Small intestine (tissue), 7 donors: Measurements from ENCODE around the gene CDH22. TPM values are rescaled to one million over a fixed set of nuclear protein-coding genes. Genes with fewer than 3 reads are reported as not detected.

ENCODE experiments used
- DNase-seq, 2 donors: peaks; one replicate each; pipeline versions ENCODE4 v3.0.0 to v3.0.0-alpha.2; 2013
- FAIRE-seq: peaks from 2 replicates; lab custom pipeline; 2012; peaks lifted over from hg19 to GRCh38; lab: Jason Lieb, UNC
- H3K27ac ChIP-seq, 3 donors: one replicate each; pipeline ENCODE4 v1.5.1; 2013; ENCODE audit warnings: low read length in 2 of 3, mild to moderate bottlenecking in 2 of 3, control low read depth in 1 of 3, inconsistent platforms in 1 of 3, low read depth in 1 of 3, moderate library complexity in 1 of 3
- H3K27me3 ChIP-seq, 3 donors: one replicate each; pipeline ENCODE4 v1.6.1; 2013; ENCODE audit warnings: low read length in 3 of 3, inconsistent platforms in 1 of 3; ENCODE audit not compliant: control insufficient read depth in 3 of 3, insufficient read depth in 3 of 3
- H3K36me3 ChIP-seq, 3 donors: one replicate each; pipeline ENCODE4 v1.6.1; 2013; ENCODE audit warnings: low read length in 3 of 3, inconsistent platforms in 1 of 3, low read depth in 1 of 3, mild to moderate bottlenecking in 1 of 3, moderate library complexity in 1 of 3; ENCODE audit not compliant: control insufficient read depth in 3 of 3, insufficient read depth in 2 of 3
- H3K4me1 ChIP-seq, 3 donors: one replicate each; pipeline ENCODE4 v1.6.1; 2013; ENCODE audit warnings: low read length in 2 of 3, inconsistent platforms in 1 of 3, low read depth in 1 of 3, mild to moderate bottlenecking in 1 of 3, moderate library complexity in 1 of 3; ENCODE audit not compliant: control insufficient read depth in 3 of 3, insufficient read depth in 2 of 3
- H3K4me3 ChIP-seq, 3 donors: one replicate each; pipeline ENCODE4 v1.5.1; 2013; ENCODE audit warnings: low read length in 3 of 3, control low read depth in 1 of 3, inconsistent platforms in 1 of 3, low read depth in 1 of 3, mild to moderate bottlenecking in 1 of 3, moderate library complexity in 1 of 3
- H3K9me3 ChIP-seq, 2 donors: one replicate each; pipeline ENCODE4 v1.6.1; 2013; ENCODE audit warnings: low read depth in 1 of 2, low read length in 1 of 2; ENCODE audit not compliant: control insufficient read depth in 2 of 2, insufficient read depth in 1 of 2
- WGBS, 3 donors: extraction: QIAGEN DNeasy Blood & Tissue Kit; methylation state at CpG; one replicate each; pipeline ENCODE4 v1.1.7; 2013; 5-methylcytosine and 5-hydroxymethylcytosine counted together
- polyA plus RNA-seq, 4 donors: library from polyadenylated mRNA; stranded (reverse) in 3 of 4; unstranded in 1 of 4; fragments of 200-250 nt in 3 of 4; fragments of 120-200 nt in 1 of 4; gene quantifications; one replicate each; pipeline versions ENCODE4 v1.2.1 to v1.2.3, GENCODE V29; 2013
- donor health status: healthy with polysubstance abuse.
- donor health status: control.
- donor health status: control.
- donor health status: Bipolar disorder and iron deficiency.
- donor health status: healthy.

The CDH22 gene
- polyA plus RNA-seq, 4 donors, result 0.03 to 0.84 TPM; not detected in 2

GRCh38 chr20:46304361-46304760 is 3.9 kb downstream of the CDH22 start:
- WGBS, 3 donors, result 76 to 89% (median 83%) methylated on average over 4 of the region's 4 CpGs
- Histone ChIP-seq H3K4me1 (no peaks in the 10 kb centered on the region), H3K36me3 (no peaks in the 10 kb centered on the region), H3K4me3 (no peak overlapping the region), H3K27me3 (peaks cover 5 to 39% (median 26%) of the 10 kb centered on the region in 3 donors), H3K27ac (no peak overlapping the region), H3K9me3 (no peaks in the 10 kb centered on the region)
- FAIRE-seq, result no peak
- no peak for DNase-seq

- Histone ChIP-seq H3K36me3 (no peaks in the 10 kb centered on the region), H3K4me1 (no peaks in the 10 kb centered on the region), H3K4me3 (no peak overlapping the region), H3K27me3 (peaks cover 5 to 30% (median 19%) of the 10 kb centered on the region in 3 donors), H3K9me3 (no peaks in the 10 kb centered on the region), H3K27ac (no peak overlapping the region)
- FAIRE-seq (no peak), DNase-seq (no peak)
- WGBS, 3 donors, result 64 to 71% (median 69%) methylated on average over 11 of the region's 11 CpGs
Observed at GRCh38 chr20:46303176-46303956, 4.9 kb downstream of the CDH22 start.

- H3K4me3 ChIP-seq, result no peak overlapping the region
- FAIRE-seq (no peak), DNase-seq (no peak)
- no peaks in the 10 kb centered on the region for H3K4me1 ChIP-seq
- H3K36me3 ChIP-seq, result no peaks in the 10 kb centered on the region
- H3K9me3 ChIP-seq, result no peaks in the 10 kb centered on the region
- peaks cover 0 to 27% (median 16%) of the 10 kb centered on the region in 3 donors for H3K27me3 ChIP-seq
- H3K27ac ChIP-seq, result no peak overlapping the region
- 85 to 91% (median 89%) methylated on average over 5 of the region's 5 CpGs for WGBS, 3 donors
Observed at GRCh38 chr20:46302106-46302505, 6.2 kb downstream of the CDH22 start.

- Histone ChIP-seq H3K4me1 (no peaks in the 10 kb centered on the region), H3K27ac (no peak overlapping the region), H3K9me3 (no peaks in the 10 kb centered on the region), H3K27me3 (peaks cover 0 to 15% (median 9%) of the 10 kb centered on the region in 3 donors), H3K4me3 (no peak overlapping the region), H3K36me3 (no peaks in the 10 kb centered on the region)
- no peak for FAIRE-seq
- DNase-seq, result no peak
- WGBS, 3 donors, result 79 to 84% (median 82%) methylated on average over 12 of the region's 12 CpGs
Observed at GRCh38 chr20:46300281-46300680, 8.0 kb downstream of the CDH22 start.

GRCh38 chr20:46299078-46299477 is 9.2 kb downstream of the CDH22 start:
- 30 to 50% (median 36%) methylated on average over 7 of the region's 7 CpGs for WGBS, 3 donors
- DNase-seq (no peak), FAIRE-seq (no peak)
- Histone ChIP-seq H3K36me3 (no peaks in the 10 kb centered on the region), H3K27me3 (peaks cover 0 to 20% (median 15%) of the 10 kb centered on the region in 3 donors), H3K9me3 (no peaks in the 10 kb centered on the region), H3K4me3 (no peak overlapping the region), H3K27ac (no peak overlapping the region), H3K4me1 (no peaks in the 10 kb centered on the region)

- 68 to 78% (median 77%) methylated on average over 3 of the region's 3 CpGs for WGBS, 3 donors
- H3K36me3 ChIP-seq, result no peaks in the 10 kb centered on the region
- FAIRE-seq, result no peak
- H3K4me3 ChIP-seq, result no peak overlapping the region
- H3K27ac ChIP-seq, result no peak overlapping the region
- peaks cover 0 to 15% (median 14%) of the 10 kb centered on the region in 3 donors for H3K27me3 ChIP-seq
- no peak for DNase-seq
- no peaks in the 10 kb centered on the region for H3K9me3 ChIP-seq
- H3K4me1 ChIP-seq, result no peaks in the 10 kb centered on the region
Observed at GRCh38 chr20:46298374-46298773, 9.9 kb downstream of the CDH22 start.

- 61 to 62% (median 62%) methylated on average over 12 of the region's 12 CpGs for WGBS, 3 donors
- Histone ChIP-seq H3K4me3 (no peak overlapping the region), H3K27me3 (peaks cover 0 to 15% (median 13%) of the 10 kb centered on the region in 3 donors), H3K4me1 (no peaks in the 10 kb centered on the region), H3K27ac (no peak overlapping the region), H3K9me3 (no peaks in the 10 kb centered on the region), H3K36me3 (no peaks in the 10 kb centered on the region)
- DNase-seq, result no peak
- no peak for FAIRE-seq
Observed at GRCh38 chr20:46296526-46297250, 11.6 kb downstream of the CDH22 start.

- no peak for FAIRE-seq
- Histone ChIP-seq H3K27ac (no peak overlapping the region), H3K4me3 (no peak overlapping the region), H3K36me3 (no peaks in the 10 kb centered on the region), H3K4me1 (no peaks in the 10 kb centered on the region), H3K27me3 (peaks cover 0 to 18% (median 11%) of the 10 kb centered on the region in 3 donors), H3K9me3 (no peaks in the 10 kb centered on the region)
- 21 to 23% (median 23%) methylated on average over 3 of the region's 3 CpGs for WGBS, 3 donors
- peak in 1 of 2 donors; percentile 45 for DNase-seq
Observed at GRCh38 chr20:46293084-46293483, 15.2 kb downstream of the CDH22 start.
